ENCODE data around the gene SUPT4H1. TPM values are rescaled to one million over a fixed set of nuclear protein-coding genes. Genes with fewer than 3 reads are reported as not detected.
A peak's percentile ranks its signal among the peaks of the same experiment; 100 is the strongest.

Gene SUPT4H1
- total RNA-seq, 1 donor, result 49.9 TPM

- H3K4me1 ChIP-seq (ENCODE audit: insufficient read depth, low read length), result peaks cover 36% of the 10 kb centered on the region
- H2AFZ ChIP-seq (ENCODE audit: low read length), result peak overlapping the region; percentile 78
- peak overlapping the region; percentile 88 for H3K27ac ChIP-seq (ENCODE audit: low read depth, low read length)
- no peak for TF ChIP-seq CTCF (IDR thresholded peaks at IDR 0.05; ENCODE audit: extremely low read depth, low read depth, low read length)
- DNase-seq (ENCODE audit: insufficient read length, low spot score, missing footprints), result peak; percentile 83
- H3K4me2 ChIP-seq (ENCODE audit: insufficient read depth, low read length), result no peak overlapping the region
- no peaks in the 10 kb centered on the region for H3K79me2 ChIP-seq (ENCODE audit: insufficient read depth, low read length)
- H3K36me3 ChIP-seq (ENCODE audit: insufficient read depth, low read length), result no peaks in the 10 kb centered on the region
- no peak overlapping the region for H3K4me3 ChIP-seq (ENCODE audit: insufficient read depth, low read length)
- no peaks in the 10 kb centered on the region for H4K20me1 ChIP-seq (ENCODE audit: insufficient read depth, low read length)
- H3K27me3 ChIP-seq (ENCODE audit: insufficient read depth, low read length), result no peaks in the 10 kb centered on the region
- no peaks in the 10 kb centered on the region for H3K9me3 ChIP-seq (ENCODE audit: low read depth, low read length)
Measured at GRCh38 chr17:58335779-58336455, 16.1 kb downstream of the SUPT4H1 start.

DNA sequence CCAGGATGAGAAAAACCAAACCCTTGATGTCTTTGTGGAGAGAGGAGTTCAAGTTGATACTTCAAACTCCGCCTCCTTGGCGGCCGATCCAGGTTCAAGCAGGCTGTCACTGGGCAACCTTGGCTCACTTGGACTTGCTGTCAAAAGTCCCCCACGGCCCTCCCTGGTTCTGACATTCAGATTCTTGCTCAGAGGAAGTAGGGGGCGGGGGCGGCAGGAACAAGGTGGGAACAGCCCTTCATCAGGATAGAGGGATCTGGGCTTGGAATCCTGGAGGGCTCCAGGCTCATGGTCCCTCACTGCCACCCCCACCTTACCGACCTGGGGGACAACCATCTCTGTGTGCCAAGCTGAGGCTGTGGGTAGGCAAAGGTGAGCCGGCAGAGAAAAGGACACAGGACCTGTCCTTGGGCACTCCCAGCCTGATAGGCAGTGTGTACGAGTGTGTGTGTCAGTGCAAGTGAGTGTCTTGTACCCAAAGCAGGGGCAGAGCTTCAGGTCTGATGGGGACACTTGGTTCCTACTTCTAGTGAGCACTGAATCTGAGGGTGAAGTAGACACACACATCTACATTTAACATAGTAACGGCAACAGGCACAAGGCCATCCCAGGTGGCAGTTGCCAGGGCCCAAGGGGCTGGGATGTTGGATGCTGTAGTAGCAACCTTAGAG is 16.8 kb downstream of the SUPT4H1 start:
- Histone ChIP-seq H3K4me2 (ENCODE audit: insufficient read depth, low read length) (no peak overlapping the region), H3K27ac (ENCODE audit: low read depth, low read length) (no peak overlapping the region), H3K27me3 (ENCODE audit: insufficient read depth, low read length) (no peaks in the 10 kb centered on the region), H3K4me1 (ENCODE audit: insufficient read depth, low read length) (peaks cover 36% of the 10 kb centered on the region), H4K20me1 (ENCODE audit: insufficient read depth, low read length) (no peaks in the 10 kb centered on the region), H3K9me3 (ENCODE audit: low read depth, low read length) (no peaks in the 10 kb centered on the region), H2AFZ (ENCODE audit: low read length) (peak overlapping the region; percentile 78), H3K4me3 (ENCODE audit: insufficient read depth, low read length) (no peak overlapping the region), H3K79me2 (ENCODE audit: insufficient read depth, low read length) (no peaks in the 10 kb centered on the region), H3K36me3 (ENCODE audit: insufficient read depth, low read length) (no peaks in the 10 kb centered on the region)
- DNase-seq (ENCODE audit: insufficient read length, low spot score, missing footprints), result peak; percentile 25
- TF ChIP-seq CTCF (IDR thresholded peaks at IDR 0.05; ENCODE audit: extremely low read depth, low read depth, low read length), result no peak

GRCh38 chr17:58334661-58335060 is 17.3 kb downstream of the SUPT4H1 start:
- Histone ChIP-seq H3K4me1 (ENCODE audit: insufficient read depth, low read length) (peaks cover 36% of the 10 kb centered on the region), H3K36me3 (ENCODE audit: insufficient read depth, low read length) (no peaks in the 10 kb centered on the region), H3K27ac (ENCODE audit: low read depth, low read length) (no peak overlapping the region), H3K79me2 (ENCODE audit: insufficient read depth, low read length) (no peaks in the 10 kb centered on the region), H3K4me3 (ENCODE audit: insufficient read depth, low read length) (no peak overlapping the region), H4K20me1 (ENCODE audit: insufficient read depth, low read length) (no peaks in the 10 kb centered on the region), H3K4me2 (ENCODE audit: insufficient read depth, low read length) (no peak overlapping the region), H2AFZ (ENCODE audit: low read length) (no peak overlapping the region), H3K9me3 (ENCODE audit: low read depth, low read length) (no peaks in the 10 kb centered on the region), H3K27me3 (ENCODE audit: insufficient read depth, low read length) (no peaks in the 10 kb centered on the region)
- DNase-seq (ENCODE audit: insufficient read length, low spot score, missing footprints), result peak; percentile 71
- no peak for TF ChIP-seq CTCF (IDR thresholded peaks at IDR 0.05; ENCODE audit: extremely low read depth, low read depth, low read length)

GRCh38 chr17:58334256-58334655 is 17.7 kb downstream of the SUPT4H1 start:
- no peak for TF ChIP-seq CTCF (IDR thresholded peaks at IDR 0.05; ENCODE audit: extremely low read depth, low read depth, low read length)
- H3K9me3 ChIP-seq (ENCODE audit: low read depth, low read length), result no peaks in the 10 kb centered on the region
- peak; percentile 49 for DNase-seq (ENCODE audit: insufficient read length, low spot score, missing footprints)
- peaks cover 32% of the 10 kb centered on the region for H3K4me1 ChIP-seq (ENCODE audit: insufficient read depth, low read length)
- no peak overlapping the region for H3K4me3 ChIP-seq (ENCODE audit: insufficient read depth, low read length)
- H4K20me1 ChIP-seq (ENCODE audit: insufficient read depth, low read length), result no peaks in the 10 kb centered on the region
- H3K27ac ChIP-seq (ENCODE audit: low read depth, low read length), result no peak overlapping the region
- no peaks in the 10 kb centered on the region for H3K36me3 ChIP-seq (ENCODE audit: insufficient read depth, low read length)
- H2AFZ ChIP-seq (ENCODE audit: low read length), result no peak overlapping the region
- H3K79me2 ChIP-seq (ENCODE audit: insufficient read depth, low read length), result no peaks in the 10 kb centered on the region
- no peaks in the 10 kb centered on the region for H3K27me3 ChIP-seq (ENCODE audit: insufficient read depth, low read length)
- no peak overlapping the region for H3K4me2 ChIP-seq (ENCODE audit: insufficient read depth, low read length)

Data from osteoblast (primary cell).